ENCODE results near the gene FNDC11. TPM values are rescaled to one million over a fixed set of nuclear protein-coding genes. Genes with fewer than 3 reads are reported as not detected.

Gene FNDC11
- total and polyA plus RNA-seq, 2 of the 13 experiments (the other 11 are each of a cell fraction or from before 2014, with no cell fraction given) = 0.07 TPM; not detected in 1

- TF ChIP-seq GMEB1 (CRISPR knock-in tag; IDR thresholded peaks at IDR 0.05; ENCODE audit: borderline replicate concordance) (no peak), ZMYM4 (CRISPR knock-in tag; IDR thresholded peaks at IDR 0.05) (peak; percentile 26; the same call in 1 of the 2 replicates), MAX (IDR thresholded peaks at IDR 0.05) (peak; percentile 55), ZBTB34 (CRISPR knock-in tag; IDR thresholded peaks at IDR 0.05) (no peak), ZNF34 (CRISPR knock-in tag; IDR thresholded peaks at IDR 0.05; ENCODE audit: borderline replicate concordance) (no peak), HNRNPH1 (optimal IDR thresholded peaks at IDR 0.05; ENCODE audit: low read depth, low read length) (no peak), SP5 (CRISPR knock-in tag; IDR thresholded peaks at IDR 0.05; ENCODE audit: borderline replicate concordance, low read depth) (peak; percentile 48; the same call in 1 of the 2 replicates), GZF1 (CRISPR knock-in tag; IDR thresholded peaks at IDR 0.05) (no peak), KLF13 (CRISPR knock-in tag; IDR thresholded peaks at IDR 0.05) (no peak), SAP130 (CRISPR knock-in tag; IDR thresholded peaks at IDR 0.05; ENCODE audit: low read depth) (peak; percentile 65), NFAT5 (CRISPR knock-in tag; IDR thresholded peaks at IDR 0.05) (peak; percentile 60; the same call in 1 of the 2 replicates), RBM39 (IDR thresholded peaks at IDR 0.05; ENCODE audit: low read depth, low read length, poor library complexity, severe bottlenecking) (no peak), PHF21A (CRISPR knock-in tag; IDR thresholded peaks at IDR 0.05) (0 out of 2 replicates have a peak, but pooled peaks have one; percentile 22), EEA1 (CRISPR knock-in tag; IDR thresholded peaks at IDR 0.05; ENCODE audit: borderline replicate concordance) (0 out of 2 replicates have a peak, but pooled peaks have one; percentile 58), DNMT1 (CRISPR knock-in tag; IDR thresholded peaks at IDR 0.05) (no peak), ZNF703 (CRISPR knock-in tag; IDR thresholded peaks at IDR 0.05; ENCODE audit: borderline replicate concordance) (no peak; the same call in 1 of the 2 replicates), MTF1 (CRISPR knock-in tag; IDR thresholded peaks at IDR 0.05) (no peak), TSC22D2 (CRISPR knock-in tag; IDR thresholded peaks at IDR 0.05; ENCODE audit: borderline replicate concordance) (0 out of 2 replicates have a peak, but pooled peaks have one; percentile 68)
Observed at GRCh38 chr20:63574156-63574828, 20.3 kb downstream of the FNDC11 start, which contains the start of gene HELZ2 (continued).

Data from HepG2 (cell line).